Ecto neural progenitor cell (in vitro differentiated cells): ENCODE results near the gene OR6A2.
A peak's percentile ranks its signal among the peaks of the same experiment; 100 is the strongest.

Source experiments
- DNase-seq: peaks from one replicate; pipeline ENCODE4 v3.0.0-alpha.2; 2018; ENCODE audit warnings: low spot score

OR6A2 gene

GRCh38 chr11:6755953-6756347, 43.5 kb downstream of the OR6A2 start:
- no peak for DNase-seq

- peak; percentile 52 for DNase-seq
These were observed 44.1 kb downstream of the OR6A2 start for GRCh38 chr11:6755303-6755952.

- no peak for DNase-seq
These were observed 52.3 kb downstream of the OR6A2 start for GRCh38 chr11:6747097-6747668.

GRCh38 chr11:6746626-6747025, 52.9 kb downstream of the OR6A2 start:
- no peak for DNase-seq

GRCh38 chr11:6746086-6746618, 53.3 kb downstream of the OR6A2 start:
- DNase-seq = no peak

GRCh38 chr11:6745465-6746015, 53.9 kb downstream of the OR6A2 start:
- DNase-seq = no peak

GRCh38 chr11:6745018-6745417, 54.5 kb downstream of the OR6A2 start:
- DNase-seq = no peak

GRCh38 chr11:6742260-6742659, 57.2 kb downstream of the OR6A2 start:
- no peak for DNase-seq
